Cardiac fibroblast (primary cell): ENCODE measurements around the gene ICOSLG.

Experiments used
- DNase-seq, 2 donors: peaks; one replicate each; pipeline versions ENCODE4 v3.0.0 to v3.0.0-alpha.2; 2010; ENCODE audit warnings: low read depth in 2 of 2
- H3K4me3 ChIP-seq, 2 donors: replicated peaks in 1 of 2; 1 replicate in 1 of 2; 2 replicates in 1 of 2; pipeline ENCODE4 v1.5.1; 2011; ENCODE audit warnings: low read depth in 2 of 2, low read length in 2 of 2, mild to moderate bottlenecking in 2 of 2, moderate library complexity in 1 of 2
- TF ChIP-seq, protein P1 (sequence below): IDR thresholded peaks from one replicate; pipeline ENCODE4 v1.5.1; 2011; ENCODE audit warnings: low read depth, mild to moderate bottlenecking, low read length, inconsistent platforms

ICOSLG gene

DNA sequence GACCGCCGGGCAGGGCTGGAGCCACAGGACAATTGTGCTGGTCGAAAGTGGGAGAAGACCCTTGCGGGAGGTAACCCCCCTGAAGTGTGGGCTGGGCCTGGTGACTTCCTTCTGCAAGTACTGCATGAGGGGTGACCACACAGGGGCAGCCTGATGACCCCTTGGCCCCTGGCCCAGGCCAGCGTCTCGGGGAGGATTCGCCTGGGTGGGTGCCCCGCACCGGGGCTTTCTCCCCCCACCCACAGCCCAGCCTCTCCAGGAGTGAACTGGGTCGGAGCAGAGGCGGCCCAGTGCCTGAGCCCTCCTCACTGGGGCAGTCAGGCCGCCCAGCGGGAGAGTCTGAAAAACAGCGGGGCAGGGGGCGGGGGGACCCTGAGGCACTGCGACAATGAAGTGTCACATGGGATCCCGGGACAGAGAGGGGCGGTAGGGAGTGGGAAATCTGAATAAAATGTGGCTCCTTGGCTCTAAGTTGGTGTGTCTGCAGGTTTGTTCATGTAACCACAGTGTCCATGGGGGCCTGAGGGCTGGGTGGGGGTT is 22.5 kb upstream of the ICOSLG start:
- no peak overlapping the region for H3K4me3 ChIP-seq
- TF ChIP-seq, protein P1, sequence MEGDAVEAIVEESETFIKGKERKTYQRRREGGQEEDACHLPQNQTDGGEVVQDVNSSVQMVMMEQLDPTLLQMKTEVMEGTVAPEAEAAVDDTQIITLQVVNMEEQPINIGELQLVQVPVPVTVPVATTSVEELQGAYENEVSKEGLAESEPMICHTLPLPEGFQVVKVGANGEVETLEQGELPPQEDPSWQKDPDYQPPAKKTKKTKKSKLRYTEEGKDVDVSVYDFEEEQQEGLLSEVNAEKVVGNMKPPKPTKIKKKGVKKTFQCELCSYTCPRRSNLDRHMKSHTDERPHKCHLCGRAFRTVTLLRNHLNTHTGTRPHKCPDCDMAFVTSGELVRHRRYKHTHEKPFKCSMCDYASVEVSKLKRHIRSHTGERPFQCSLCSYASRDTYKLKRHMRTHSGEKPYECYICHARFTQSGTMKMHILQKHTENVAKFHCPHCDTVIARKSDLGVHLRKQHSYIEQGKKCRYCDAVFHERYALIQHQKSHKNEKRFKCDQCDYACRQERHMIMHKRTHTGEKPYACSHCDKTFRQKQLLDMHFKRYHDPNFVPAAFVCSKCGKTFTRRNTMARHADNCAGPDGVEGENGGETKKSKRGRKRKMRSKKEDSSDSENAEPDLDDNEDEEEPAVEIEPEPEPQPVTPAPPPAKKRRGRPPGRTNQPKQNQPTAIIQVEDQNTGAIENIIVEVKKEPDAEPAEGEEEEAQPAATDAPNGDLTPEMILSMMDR = no peak
- DNase-seq = no peak

DNA sequence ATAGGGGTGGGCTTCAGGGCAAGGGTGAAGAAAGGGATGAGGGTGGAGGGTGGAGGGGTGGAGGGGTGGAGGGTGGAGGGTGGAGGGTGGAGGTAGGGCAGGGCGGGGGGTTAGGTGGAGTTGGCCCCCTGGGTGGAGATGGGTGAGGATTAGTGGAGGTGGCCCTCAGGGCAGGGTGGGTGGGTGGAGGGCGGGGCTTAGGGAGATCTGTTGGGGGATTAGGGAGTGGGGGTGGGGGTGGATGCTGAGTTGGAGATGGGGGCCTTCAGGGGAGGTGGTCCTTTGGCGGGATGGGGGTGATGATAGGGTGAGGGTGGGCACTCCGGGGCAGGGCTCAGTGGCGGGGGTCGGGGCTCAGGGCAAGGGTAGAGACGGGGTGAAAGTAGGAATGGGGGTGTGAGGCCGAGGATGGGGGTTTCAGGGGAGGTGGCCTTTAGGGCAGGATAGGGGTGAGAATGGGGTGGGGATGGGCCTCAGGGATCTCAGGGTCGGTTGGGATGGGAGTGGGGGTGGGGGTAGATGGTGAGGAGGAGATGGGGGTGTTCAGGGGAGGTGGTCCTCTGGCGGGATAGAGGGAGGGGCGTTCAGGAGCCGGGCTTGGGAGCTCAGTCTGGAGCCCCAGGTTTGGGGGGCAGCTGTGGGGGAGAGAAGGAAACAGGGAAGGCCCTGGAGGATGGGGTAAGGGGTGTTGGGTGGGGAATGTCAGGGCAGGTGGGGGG is 21.8 kb upstream of the ICOSLG start:
- no peak overlapping the region for H3K4me3 ChIP-seq
- no peak for DNase-seq
- TF ChIP-seq, protein P1 = no peak

GRCh38 chr21:44261675-44262295 is 21.0 kb upstream of the ICOSLG start, which contains the start of gene DNMT3L:
TSS of gene DNMT3L (minus strand) at chr21:44261897. CDS start at chr21:44261259, 638 bp downstream.
- no peak within 1 kb of the TSS for H3K4me3 ChIP-seq
- no peak for DNase-seq
- TF ChIP-seq, protein P1 = no peak

DNA sequence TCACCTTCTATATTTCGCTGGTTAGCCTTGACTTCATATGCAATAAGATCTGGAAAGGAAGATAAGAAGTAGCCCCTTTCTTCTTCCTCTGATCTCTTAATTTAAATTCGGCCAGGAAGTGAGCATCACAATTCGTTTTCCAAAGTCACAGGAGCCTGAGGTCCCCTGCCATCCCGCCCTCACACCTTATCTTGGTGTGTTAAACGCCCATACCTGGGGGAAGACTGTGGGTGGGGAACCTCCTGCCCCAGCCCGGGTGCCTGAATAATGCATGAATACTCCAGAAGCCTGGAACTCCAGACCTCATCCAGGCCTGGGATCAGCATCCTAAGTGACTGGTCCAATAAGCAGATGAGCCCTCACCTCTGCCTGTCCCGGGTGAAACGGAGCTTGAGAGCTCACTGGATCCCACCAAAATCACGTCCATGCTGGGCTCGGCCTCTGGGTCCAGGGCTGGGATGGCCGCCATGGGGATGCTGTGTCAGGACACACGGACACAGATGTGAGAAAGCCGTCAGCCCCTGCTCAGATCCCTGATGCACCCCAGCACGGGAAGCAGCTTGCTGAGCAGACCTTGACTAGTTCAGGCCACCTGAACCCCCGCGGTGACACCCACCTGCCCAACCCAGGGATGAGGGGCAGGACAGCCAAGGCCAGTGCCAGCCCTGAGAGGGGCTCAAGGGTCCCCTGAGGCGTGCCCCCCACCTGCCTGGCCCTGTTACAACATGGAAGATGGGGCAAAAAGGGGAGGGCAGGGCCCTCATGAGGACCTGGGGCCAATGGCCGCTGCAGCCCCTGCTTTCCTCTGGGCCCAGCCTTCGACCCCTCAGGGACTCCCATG is 20.3 kb upstream of the ICOSLG start:
- DNase-seq = no peak
- no peak overlapping the region for H3K4me3 ChIP-seq
- TF ChIP-seq, protein P1 = no peak

DNA sequence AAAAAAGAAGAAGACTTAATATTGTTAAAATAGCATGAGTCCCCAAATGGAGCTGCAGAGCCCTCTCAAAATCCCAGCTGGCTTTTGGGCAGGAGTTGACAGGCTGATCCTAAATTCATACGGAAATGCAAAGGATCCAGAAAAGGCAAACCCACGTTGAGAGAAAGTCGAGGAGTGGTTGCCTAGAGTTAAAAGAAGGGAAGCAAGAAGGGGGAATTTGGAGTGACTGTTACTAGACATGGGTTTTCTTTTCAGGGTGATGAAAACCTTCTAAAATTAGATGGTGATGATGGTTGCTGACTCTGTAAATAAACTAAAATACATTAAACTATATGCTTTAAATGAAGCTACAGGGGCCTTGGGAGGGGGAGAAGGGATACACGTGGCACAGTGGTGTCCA is 19.3 kb upstream of the ICOSLG start:
- TF ChIP-seq, protein P1 = no peak
- DNase-seq = no peak

GRCh38 chr21:44259082-44259705 is 18.5 kb upstream of the ICOSLG start:
- peak in 1 of 2 donors; percentile 45 for DNase-seq
- no peak overlapping the region for H3K4me3 ChIP-seq
- TF ChIP-seq, protein P1 = no peak

More for the DNA sequence above, 19.3 kb upstream of the ICOSLG start:
- no peak overlapping the region for H3K4me3 ChIP-seq
